HG02943 (cell line): ENCODE measurements around the gene CD44.
"Not testable (repeated sequence)": the region's sequence is repeated elsewhere in the genome, so short reads cannot be mapped to it uniquely, and the experiment has no call there.

Source experiments
- ATAC-seq: cut with Tn5 transposase; IDR thresholded peaks from one replicate; pipeline ENCODE4 v1.9.1; 2021; ENCODE audit warnings: mild to moderate bottlenecking, low read depth, moderate library complexity; ENCODE audit not compliant: unreplicated experiment

CD44 gene

GRCh38 chr11:35206616-35207015 lies 67.6 kb downstream of the CD44 start:
- no peak for ATAC-seq

GRCh38 chr11:35207471-35208403 lies 68.8 kb downstream of the CD44 start:
- ATAC-seq: no peak

DNA sequence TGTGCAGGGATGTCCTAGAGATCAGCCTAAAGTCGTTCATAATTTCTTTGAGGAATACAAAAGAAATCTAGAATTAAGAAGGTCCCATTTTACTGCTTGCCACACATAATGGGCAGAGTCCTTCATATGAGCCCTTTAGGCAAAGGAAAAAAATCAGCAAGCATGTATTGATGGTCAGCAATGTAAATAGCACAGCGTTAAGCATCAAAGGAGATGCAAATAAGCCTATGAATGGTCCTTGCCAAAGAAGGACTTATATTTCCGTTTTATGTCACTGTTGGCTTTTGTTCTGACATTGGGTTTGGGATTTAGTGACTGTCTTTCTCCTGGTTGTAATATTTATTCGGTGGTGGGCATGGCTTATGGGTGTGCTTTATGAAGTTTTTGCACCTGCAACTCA lies 69.8 kb downstream of the CD44 start:
- ATAC-seq: no peak

- no peak for ATAC-seq
Observed at GRCh38 chr11:35210876-35211546, 72.0 kb downstream of the CD44 start.

- no peak for ATAC-seq
Observed at GRCh38 chr11:35211952-35212351, 73.0 kb downstream of the CD44 start.

GRCh38 chr11:35214226-35214770 lies 75.3 kb downstream of the CD44 start:
- ATAC-seq: no peak

GRCh38 chr11:35214792-35215193 lies 75.8 kb downstream of the CD44 start:
- ATAC-seq: no peak

DNA sequence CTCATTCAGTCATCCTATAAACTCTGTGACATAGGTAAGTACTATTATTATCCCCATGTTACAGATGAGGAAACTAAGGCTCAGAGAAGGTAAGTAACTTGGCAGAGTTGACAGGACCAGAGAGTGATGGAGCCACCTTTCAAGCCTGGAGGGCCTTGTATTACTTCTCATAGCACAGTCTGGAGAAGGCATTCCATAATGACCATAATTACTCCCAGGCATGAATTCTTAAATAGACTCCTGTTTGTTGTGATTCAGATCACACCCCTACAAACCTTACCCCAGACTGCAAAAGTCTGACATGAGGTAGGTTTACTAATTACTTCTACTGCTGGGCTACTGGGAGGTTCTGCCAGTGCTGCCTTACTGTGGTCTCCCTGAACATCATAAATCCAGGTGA lies 77.0 kb downstream of the CD44 start:
- no peak for ATAC-seq

- no peak for ATAC-seq
Observed at GRCh38 chr11:35216962-35217678, 78.1 kb downstream of the CD44 start.

DNA sequence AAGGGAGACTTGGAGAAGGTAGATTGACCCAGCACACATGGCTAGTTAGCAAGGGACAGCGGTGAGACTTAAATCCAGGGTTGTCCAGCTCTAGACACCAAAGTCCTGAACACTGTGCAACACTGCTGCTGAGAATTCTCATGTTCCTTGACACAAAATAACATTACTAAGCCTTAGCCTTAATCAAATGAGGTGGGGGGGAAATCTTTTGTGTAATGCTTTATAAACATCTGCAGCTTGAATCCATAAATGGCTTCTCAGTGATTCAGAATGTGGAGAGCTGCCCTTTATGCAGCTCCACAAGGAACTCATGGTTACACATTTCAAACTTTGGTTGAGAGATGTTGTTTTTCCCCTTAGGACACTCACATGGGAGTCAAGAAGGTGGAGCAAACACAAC lies 80.0 kb downstream of the CD44 start:
- ATAC-seq: no peak

GRCh38 chr11:35223371-35223796 lies 84.4 kb downstream of the CD44 start:
- no peak for ATAC-seq

GRCh38 chr11:35223991-35224390 lies 85.0 kb downstream of the CD44 start:
- no peak for ATAC-seq

DNA sequence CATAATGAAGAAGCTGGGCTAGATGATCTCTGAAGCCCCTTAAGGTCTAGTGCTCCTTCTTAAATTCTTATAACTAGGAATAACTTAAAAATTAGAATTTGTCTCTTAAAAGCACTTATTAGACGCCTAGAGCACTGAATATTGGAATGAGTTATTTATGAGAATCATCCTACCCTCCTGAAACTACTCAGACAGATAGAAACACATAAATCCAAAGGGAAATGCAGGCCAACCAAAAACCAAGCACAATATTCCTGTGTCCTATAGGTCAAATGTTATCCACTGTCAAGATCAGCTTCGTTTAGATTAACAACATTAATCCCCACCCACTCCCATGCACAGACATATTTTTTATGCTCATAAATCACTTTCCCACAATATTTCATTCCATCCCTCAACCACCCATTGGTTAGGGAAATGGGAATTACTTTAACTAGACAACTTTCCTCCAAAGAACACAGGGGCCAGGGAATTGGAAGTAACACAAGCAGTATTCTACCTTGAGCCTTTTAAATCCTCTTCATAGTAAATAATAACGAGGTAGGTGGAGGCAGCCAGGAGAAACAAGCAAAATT lies 87.1 kb downstream of the CD44 start:
- no peak for ATAC-seq

GRCh38 chr11:35226756-35227155 lies 87.8 kb downstream of the CD44 start:
- not testable (repeated sequence) for ATAC-seq

DNA sequence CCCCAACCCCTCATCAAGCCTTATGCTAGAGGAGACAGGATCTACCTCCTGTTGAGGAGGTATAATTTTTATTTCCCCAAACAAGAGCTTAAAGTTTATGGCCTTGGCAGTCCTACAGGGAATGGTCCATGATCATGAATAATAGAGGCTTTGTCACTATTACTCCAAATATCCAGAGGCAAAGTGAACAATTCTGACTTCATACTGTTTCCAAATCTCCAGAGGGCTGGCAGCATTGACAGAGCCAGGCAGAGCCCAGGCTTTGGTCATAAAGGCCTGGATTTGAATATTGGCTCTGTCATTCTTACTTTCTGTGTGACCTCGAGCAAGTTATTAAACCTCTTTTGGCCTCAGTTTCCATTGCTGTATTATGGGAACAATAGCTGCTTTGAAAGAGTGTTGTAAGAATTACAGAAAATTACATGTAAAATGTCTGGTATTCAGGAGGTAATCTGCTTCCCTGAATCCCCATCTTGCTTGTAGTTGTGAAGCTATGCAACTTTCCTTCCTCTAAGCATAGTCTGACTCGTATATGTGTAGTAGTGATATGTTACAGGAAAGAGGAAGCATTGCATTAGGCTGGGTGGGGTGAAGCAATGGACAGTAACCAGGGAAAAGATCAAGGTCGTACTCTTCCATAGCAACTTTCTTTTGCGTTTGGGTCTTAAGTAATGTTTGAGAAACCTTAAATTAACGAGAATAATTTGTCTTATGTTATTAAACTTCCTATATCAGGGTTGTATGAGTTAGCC lies 88.8 kb downstream of the CD44 start:
- no peak for ATAC-seq

- no peak for ATAC-seq
Observed at GRCh38 chr11:35228328-35228725, 89.4 kb downstream of the CD44 start.

DNA sequence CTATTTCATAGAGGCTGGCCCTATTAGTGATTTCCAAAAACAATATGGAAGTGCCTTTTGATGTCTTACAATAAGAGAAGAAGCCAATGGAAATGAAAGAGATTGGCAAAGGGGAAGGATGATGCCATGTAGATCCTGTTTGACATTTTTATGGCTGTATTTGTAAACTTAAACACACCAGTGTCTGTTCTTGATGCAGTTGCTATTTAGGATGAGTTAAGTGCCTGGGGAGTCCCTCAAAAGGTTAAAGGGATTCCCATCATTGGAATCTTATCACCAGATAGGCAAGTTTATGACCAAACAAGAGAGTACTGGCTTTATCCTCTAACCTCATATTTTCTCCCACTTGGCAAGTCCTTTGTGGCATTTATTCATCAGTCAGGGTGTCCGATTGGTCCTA lies 91.4 kb downstream of the CD44 start:
- no peak for ATAC-seq

DNA sequence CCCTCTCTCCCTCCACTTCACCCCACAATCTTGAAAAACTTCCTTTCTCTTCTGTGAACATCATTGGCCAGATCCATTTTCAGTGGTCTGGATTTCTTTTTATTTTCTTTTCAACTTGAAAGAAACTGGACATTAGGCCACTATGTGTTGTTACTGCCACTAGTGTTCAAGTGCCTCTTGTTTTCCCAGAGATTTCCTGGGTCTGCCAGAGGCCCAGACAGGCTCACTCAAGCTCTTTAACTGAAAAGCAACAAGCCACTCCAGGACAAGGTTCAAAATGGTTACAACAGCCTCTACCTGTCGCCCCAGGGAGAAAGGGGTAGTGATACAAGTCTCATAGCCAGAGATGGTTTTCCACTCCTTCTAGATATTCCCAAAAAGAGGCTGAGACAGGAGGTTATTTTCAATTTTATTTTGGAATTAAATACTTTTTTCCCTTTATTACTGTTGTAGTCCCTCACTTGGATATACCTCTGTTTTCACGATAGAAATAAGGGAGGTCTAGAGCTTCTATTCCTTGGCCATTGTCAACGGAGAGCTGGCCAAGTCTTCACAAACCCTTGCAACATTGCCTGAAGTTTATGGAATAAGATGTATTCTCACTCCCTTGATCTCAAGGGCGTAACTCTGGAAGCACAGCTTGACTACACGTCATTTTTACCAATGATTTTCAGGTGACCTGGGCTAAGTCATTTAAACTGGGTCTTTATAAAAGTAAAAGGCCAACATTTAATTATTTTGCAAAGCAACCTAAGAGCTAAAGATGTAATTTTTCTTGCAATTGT lies 92.3 kb downstream of the CD44 start:
- no peak for ATAC-seq

GRCh38 chr11:35232891-35233330 lies 93.9 kb downstream of the CD44 start:
- no peak for ATAC-seq
